GM21619 (cell line): ENCODE measurements around the gene SOBP.

ENCODE experiments used
- ATAC-seq: cut with Tn5 transposase; IDR thresholded peaks from one replicate; pipeline ENCODE4 v1.9.1; 2021; ENCODE audit not compliant: unreplicated experiment

SOBP gene

DNA sequence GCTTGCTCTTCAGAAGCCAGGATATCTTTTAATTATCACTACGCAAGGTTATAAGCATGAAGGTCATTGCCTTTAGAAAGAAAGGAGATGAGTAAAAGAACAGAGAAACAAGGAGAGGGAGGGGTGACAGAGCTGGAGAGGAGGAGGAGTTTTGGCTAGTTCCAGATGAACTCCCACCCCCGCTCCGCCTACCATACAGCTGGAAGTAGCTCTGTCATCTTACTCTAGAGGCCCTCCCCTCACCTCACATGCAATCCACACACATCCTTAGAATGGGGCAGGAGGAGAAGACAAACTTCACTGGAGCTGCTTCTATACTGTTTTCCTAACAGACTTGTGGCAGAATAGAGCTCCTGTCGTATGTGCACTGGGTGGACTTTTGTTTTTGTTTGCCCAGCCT lies 189.5 kb downstream of the SOBP start:
- ATAC-seq, result no peak

DNA sequence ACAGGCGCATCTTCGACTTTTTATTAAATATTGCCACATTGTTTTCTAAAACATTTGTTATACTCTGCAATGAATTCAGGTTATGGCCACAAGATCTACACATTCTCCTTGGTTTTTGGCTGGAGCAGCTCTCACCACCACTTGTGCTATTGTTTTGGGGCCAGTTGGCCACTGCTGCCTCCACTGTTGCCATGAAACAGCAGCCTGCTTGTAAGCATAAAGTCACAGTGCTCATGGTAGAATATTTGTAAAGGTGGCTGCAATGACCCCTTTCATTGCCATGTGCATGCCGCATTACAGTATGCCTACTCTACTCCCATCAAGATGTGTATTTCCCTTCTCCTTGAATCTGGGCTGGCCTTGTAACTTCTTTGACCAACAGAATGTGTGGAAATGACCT lies 192.8 kb downstream of the SOBP start:
- ATAC-seq, result no peak

DNA sequence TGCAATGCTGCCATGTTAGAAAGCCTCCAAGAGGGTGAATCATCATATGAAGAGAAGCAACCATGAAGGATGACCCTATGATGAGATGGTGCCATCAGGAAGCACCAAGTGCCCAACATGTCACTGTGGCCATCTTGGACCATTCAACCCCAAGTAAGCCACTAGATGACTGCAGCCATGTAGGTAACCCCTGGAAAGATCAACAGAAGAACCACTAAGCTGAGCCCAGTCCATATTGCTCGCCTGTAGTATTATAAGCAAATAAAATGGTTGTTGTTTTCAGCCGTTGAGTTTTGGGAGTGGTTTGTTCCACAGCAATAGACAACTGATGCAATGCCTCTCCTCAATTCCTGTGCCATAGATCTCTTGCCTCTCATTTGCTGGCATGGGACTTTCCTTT lies 193.3 kb downstream of the SOBP start:
- ATAC-seq, result no peak

DNA sequence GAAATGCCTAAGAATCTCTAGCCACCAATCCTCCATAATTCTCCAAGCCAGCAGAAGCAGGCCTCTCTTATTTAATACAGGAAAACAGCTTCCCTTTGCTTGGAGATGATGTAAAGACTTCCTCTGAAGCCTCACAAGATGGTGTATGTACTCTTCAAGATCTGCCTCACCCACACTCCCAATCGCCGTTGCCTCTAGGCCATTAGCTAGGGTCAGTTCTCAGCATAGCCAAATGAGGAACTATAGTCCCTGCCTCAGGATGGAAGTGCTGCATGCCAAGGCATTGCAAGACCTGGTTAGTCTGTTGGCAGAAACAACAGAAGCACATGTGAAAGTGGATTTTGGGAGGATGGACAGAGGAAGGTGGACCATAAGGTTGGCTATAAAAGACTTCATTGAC lies 195.1 kb downstream of the SOBP start:
- no peak for ATAC-seq

DNA sequence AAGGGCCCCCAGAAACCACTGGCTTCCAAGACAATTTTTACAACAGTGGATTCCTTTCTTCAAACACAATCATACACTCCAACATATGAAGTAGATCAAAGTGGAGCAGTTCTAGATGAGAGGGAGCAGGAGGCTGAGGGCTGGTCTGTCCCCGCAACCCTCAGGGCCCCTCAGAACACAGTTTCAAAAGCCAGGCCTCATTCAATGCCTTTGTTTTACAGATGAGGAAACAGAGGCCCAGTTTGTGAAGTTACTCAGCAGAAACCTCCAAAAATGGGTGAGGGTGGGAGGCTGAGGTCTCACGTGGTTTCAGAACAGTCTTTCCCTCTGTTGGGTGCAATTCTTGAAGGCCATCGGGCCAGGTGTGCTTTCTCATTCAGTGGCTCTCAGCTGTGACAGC lies 199.3 kb downstream of the SOBP start:
- ATAC-seq, result no peak

DNA sequence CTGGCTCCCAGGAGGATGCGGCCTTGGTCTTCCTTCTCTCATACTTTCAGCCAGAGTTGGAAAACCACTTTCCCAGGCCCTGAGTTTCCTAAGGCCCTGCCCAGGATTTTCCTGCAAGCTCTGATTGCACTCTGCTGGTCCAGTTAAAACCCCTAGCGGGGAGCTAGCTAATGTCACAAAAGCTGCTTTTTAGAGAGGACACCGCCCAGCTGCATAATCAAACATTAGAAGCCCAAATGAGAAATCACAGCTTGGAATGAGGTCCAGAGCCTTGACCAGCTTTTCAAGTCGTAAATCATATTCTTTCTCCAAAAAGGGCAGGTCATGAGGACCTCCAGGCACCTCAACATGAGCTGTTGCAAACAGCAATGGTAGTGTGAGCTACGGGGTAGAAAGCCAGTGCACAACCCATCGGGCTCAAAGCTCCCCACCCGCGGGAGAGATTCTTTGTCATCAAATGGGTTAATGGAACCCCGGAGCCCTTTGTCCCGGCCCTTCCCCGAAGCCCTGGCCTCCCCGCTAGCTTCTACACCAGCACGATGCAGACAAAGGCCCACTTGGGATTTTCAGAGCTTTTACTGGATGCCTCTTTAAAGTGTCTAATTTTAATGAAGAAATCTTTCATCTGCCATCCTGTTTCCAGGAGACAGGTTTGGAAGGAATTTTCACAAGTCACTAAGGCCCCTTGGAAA lies 200.2 kb downstream of the SOBP start:
- no peak for ATAC-seq

DNA sequence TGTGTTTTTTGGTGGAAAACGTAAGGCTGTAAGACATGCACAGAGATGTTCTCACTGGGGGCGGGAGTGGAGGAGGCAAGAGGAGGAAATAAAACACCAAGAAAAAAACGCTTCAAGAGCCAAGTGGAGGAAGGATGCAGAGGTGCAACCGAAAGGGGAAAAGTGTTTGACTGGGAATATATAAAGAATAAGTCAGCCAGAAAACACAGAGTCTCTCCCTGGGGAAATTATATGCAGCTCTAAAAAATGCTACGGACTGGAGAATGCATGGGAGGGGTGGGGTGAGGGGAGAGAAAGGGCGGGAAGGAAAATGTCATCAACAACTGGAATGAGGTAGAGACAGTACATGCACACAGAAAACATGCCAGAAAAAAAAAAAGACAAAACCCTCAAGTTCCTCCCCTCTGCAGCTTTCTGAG lies 200.7 kb downstream of the SOBP start:
- no peak for ATAC-seq

DNA sequence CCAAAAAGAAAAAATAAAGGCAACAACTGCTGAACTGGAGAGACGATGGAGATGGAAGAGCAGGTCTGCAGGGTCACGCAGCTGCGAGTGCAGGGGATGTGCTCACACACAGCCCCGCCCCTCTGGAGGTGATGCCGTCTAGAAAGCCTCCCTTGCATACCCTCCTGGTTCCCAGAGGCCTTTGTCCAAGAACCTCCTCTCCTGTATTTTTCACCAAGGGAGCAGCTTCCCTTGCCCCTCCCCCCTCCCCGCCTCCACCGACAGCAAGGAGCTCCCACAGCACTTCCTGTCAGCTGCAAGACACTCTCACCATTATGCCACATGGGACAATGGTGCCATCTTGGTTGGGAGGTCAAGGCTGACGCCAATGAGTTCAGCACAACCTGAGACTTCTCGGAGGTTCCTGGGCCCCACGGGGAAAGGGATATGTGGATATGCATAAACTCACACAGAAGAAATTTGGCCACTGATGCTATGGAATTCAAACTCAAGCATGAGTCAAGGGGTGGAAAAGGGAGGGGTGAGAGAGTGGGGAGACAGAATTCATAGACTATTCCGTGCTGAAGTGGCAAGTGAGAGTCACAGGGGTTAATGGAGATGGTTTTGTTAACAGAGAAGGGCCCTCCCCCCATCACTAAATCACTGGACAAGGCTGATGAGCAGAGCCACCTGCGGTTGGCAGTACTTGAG lies 201.3 kb downstream of the SOBP start:
- ATAC-seq, result no peak

DNA sequence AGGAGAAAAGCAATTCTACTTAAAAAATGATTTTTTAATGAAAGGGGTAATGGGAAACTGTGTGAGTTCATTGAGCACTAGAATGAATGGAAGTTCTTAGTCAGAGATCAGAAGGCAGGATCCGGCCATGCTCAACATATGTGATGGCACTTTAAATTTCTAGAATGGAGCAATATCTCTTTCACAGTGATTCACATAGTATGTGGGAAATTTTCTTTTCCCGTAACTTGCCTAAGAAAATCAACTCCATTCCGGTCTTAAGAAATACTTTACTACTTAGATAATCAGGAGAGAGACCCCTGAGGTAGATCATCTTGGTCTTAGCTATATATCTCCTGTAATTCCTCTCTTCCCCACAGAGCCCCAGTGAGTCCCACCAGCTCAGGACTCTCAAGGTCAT lies 202.4 kb downstream of the SOBP start:
- ATAC-seq, result no peak

DNA sequence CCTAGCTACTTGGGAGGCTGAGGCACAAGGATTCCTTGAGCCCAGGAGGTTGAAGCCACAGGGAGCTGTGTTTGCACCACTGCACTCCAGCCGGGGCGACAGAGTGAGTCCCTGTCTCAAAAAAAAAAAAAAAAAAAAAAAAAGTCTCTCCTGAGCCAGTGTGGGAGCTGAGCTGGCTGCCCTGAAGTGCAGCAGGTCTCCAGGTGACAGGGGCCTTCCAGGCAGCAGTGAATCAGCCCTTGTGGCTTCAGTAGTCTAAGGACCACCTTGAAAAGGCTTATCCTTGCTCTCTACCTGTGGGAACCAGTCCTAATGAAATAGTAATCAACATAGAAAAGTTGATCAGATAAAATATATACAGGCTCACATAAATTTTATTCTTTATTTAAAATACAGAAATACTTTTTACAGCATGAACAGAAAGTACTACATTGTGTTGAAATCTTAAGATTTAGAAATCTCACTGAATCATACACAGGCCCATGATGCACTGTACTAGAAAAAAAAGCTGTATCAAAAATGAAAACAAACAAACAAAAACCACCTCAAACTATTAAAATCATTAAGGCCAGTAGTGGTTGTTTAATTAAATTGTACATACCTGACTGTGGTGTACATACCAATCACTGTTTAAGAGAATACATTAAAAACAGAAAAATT lies 205.3 kb downstream of the SOBP start:
- ATAC-seq, result no peak

DNA sequence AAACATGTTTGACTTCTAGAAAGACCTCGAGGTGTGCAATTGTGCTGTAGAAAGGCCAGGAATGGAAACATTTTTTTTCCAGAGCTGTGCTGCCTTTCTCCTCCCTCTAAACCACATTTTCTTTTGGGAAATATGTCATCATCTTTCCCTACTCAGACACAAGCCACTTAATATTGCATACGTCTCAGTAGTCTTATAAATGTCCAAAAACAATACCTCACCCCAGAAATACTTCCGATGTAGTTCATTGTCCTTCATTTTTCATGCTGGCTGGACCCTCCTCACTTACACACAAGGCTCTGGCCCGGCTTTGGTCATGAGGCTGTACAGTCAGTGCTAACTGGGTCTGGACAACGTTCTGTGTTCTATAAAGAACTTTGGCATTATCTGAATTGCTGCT lies 207.8 kb downstream of the SOBP start:
- no peak for ATAC-seq

DNA sequence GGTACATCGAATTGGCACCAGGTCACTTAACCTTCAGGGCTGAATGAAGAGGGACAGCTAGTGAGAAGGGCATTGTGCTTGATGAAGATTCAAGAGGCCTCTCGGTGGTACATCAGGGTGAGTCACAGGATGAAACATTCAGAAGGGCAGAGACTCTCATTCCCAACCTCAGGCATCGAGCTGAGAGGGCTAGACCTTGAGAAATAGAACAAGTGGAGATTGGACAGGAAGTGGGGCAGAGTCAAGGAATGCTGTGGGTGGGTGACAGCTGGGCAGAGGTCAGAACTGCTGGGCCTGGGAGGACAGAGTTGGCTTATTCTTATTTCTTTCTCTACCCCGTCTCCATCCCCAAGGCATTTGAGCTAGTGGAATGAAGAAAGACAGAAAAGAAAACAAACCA lies 208.2 kb downstream of the SOBP start:
- no peak for ATAC-seq

DNA sequence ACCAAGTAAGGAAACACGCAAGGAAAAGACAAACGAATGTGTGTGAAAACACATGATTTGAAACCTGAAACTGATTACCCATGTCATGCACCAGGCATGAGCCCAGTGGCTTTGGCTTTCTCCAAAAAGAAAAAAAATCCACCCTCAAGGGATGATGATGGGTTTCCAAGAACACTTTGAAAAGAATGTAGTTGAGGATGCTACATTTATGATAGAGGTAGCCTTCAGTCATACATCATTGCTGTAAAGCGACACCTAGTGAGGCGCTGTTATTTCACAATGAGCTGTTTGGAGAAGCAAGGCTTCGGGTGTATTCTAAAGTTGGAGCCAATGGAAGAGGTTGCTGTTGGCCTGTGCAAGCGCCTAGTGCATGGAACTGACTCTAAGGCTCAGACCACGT lies 209.3 kb downstream of the SOBP start:
- no peak for ATAC-seq

DNA sequence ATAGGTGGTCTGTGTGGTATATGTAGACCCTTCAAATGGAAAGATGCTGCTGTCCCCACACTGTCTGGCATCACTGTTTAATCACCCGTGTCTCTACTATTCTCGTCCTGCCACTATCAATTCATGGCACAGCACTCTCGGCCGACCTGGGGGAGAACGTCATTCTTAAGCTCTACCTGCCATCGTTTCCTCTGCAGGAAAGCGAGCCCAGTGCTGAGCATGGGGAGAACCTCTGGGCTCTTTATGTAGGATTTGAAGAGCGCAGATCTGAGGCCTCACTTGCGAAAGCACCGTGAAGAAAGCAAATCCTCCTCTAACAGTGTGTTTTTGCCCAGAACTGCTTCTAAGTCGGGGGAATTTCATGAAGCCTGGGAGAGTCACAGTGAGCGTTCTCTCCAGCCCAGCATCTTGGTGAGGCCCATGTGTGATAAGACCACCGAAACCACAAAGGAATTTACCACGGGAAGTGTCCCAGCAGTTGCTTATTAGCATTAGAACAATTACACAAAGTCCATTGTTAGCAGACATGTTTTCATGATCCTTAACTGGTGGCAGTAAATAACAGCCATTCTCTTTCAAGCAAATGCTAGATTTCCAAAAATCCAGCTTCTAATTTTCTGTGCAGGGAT lies 209.9 kb downstream of the SOBP start:
- no peak for ATAC-seq

DNA sequence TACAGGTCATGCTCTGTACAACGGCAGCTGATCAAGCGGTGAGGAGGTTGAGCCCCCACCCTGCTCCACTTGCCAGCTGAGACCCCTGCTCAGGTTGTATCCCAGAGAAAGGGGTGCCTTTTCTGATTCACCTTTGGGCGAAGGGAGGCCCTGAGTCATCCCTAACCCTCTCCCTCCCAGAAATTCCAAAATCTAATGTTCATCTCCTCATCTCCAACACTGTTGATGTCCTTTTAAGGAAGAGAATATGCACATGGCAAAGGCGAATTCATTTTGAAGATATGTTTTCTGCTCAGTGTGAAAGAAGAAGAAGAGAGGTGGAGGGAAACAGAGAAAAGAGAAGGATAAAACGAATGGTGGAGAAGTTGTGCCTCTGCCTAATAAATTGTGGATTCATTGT lies 213.7 kb downstream of the SOBP start:
- no peak for ATAC-seq

DNA sequence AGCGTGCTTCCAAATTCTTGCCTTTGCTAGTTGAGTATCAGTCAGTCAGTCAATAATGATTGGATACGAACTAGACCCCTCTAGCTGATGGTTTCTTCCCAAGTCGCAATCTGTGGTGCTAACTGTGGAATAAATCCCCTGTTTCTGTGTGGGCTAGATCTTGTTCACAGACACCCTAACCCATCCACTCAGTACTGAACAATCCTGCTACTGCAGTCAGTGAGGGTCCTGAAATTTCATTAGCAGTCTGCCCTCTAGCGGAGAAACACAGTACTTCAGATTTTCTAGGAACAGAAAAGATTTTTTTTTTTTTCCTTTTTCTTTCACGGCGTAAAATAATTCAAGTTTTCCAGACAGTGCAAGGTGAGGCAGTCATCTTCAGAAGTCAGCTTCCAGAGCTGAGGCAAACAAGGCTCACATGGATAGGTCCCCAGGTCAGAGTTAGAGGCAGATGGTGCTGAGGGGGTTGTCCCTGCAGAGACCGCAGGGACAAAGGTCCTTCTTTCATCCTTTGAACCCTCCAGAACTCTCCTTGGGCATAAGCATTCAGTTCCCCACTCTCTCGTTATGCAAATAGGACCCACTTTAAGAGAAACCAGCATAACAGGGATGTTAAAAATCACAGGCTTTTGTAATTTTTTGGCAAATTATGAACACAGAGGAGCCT lies 214.6 kb downstream of the SOBP start:
- ATAC-seq, result no peak

DNA sequence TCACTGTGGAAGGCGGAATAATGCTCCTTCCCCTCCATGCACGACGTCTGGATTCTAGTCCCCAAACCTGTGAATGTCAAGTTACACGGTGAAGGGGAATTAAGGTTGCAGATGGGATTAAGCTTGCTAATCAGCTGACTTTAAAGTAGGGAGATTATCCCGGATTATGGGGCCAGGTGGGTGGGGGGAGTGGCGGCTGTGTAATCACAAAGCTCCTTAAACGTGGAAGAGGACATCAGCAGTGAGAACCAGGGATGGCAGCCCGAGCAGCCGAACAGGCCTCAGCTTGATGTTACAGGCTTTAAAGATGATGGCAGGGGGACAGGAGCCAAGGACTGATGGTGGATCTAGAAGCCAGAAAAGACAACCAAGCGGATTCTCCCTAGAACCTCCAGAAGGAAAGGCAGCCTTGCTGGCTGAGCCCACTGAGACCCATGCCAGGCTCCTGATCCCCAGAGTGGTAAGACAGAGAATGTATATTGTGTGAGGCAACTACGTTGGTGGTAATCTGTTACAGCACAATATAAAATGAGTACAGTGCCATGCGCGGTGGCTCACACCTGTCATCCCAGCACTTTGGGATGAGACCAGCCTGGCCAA lies 216.7 kb downstream of the SOBP start:
- no peak for ATAC-seq

DNA sequence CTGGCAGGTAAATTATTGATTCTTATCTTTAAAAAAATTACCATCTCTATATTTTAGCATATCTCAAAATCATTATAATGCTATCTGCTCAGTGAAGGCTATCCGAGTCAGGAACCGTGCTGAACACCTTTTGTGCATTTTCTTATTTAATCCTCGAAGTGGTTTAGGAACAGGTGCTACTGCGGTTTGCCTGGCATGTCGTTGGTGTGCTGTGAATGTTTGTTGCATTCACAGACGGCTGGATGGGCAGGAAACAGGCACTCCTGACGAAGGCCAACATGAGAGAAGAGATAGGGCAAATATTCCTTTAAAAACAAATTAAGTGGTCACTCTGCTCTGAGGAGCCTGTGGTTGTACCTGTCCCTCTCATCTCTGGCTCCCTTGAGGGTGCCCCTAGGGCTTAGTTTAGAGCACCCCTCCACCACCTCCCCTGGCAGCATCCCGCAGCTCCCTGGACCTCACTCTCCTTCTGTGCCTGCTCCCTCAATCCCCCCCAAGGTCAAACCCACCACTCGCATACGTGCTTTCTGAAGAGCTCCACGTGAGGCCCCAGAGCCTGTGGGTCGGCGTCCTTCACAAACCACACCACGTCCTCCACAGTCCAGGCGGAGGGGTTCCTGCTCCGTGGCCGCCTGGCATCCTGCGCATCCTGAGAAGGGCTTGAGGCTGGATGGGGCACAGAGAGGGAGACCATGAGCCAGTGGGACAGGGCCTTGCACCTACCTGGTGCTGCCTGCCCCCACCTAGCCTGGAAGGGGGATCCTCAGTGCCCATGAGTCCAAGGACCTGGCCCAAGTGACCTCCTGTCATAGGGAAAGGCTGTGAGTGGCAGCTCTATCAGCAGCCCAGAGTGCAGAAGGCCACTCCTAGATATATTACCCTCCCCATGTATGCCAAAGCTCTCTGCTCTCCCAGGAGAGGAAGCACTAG lies 217.7 kb downstream of the SOBP start:
- ATAC-seq, result no peak

DNA sequence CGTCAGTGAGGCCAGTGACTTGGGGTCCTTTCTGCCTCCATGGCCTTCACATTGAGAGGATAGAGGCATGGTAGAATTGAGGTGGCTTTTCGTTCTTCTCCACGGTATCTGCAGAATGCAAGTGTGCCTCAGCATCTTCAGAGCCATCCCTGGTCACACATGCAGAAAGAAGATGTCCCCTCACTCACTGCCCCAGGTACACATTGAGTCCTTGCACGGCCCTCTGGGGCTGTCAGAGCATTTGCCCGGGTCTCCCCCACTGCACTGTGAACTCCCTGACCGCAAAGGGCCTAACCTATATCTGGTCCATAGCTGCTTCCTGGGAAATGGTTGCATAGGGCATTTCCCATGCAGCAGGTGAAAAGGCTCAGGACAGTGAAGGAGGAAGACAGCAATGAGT lies 218.5 kb downstream of the SOBP start:
- no peak for ATAC-seq

DNA sequence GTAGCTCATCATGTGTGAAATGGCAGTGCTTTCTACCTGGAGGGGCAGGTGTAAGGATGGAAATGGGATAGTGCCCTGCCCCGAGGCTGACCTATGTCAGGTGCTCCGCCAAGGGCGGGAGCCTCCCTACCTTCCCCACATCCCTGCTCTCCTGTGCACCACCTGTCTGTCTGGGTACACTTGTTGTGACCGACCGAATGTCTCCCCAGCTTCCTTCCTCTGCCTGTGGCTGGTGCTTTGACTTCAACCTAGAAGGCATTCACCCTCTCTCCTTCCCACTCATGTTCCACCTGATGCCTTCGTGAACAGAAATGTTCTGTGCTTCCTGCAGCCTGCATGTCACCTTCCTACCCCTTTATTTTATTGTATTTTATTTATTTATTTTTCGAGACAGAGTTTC lies 219.4 kb downstream of the SOBP start:
- no peak for ATAC-seq
